ENCODE results near the gene RAB35.

RAB35 gene

DNA sequence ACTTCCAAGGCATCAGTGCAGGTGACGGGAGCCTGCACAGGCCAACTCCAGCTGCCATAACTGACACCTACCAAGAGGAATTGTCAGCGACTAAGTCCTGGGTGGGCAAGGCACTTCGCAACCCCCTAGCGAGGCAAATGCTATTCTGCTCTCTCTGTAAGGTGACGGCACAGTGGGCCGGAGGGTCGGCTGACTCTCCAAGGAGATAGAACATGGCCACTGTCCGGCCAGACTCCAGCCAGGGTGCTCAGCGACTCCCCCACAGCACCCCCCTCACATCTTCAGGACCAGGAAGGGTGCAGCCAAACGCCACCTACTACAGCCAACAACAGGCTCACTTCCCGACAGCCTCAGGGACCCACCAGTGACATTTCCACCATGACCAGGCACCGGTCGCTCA lies 13.2 kb downstream of the RAB35 start:
- DNase-seq (ENCODE audit: low read depth): no peak

DNA sequence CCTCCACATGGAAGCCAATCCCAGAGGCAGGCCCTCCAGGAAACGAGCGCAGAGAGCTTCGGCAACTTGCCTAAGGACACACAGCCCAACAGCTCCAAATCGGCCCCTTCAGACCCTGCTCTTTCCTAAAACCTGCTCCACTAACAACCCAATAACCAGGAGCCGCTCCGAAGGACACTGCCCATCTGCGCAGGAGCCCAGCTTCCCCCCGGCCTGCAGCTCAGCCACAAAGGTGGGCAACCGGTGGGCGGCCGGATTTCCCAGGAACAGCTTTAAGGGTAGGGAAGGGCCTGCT lies 13.6 kb downstream of the RAB35 start:
- no peak for DNase-seq (ENCODE audit: low read depth)

DNA sequence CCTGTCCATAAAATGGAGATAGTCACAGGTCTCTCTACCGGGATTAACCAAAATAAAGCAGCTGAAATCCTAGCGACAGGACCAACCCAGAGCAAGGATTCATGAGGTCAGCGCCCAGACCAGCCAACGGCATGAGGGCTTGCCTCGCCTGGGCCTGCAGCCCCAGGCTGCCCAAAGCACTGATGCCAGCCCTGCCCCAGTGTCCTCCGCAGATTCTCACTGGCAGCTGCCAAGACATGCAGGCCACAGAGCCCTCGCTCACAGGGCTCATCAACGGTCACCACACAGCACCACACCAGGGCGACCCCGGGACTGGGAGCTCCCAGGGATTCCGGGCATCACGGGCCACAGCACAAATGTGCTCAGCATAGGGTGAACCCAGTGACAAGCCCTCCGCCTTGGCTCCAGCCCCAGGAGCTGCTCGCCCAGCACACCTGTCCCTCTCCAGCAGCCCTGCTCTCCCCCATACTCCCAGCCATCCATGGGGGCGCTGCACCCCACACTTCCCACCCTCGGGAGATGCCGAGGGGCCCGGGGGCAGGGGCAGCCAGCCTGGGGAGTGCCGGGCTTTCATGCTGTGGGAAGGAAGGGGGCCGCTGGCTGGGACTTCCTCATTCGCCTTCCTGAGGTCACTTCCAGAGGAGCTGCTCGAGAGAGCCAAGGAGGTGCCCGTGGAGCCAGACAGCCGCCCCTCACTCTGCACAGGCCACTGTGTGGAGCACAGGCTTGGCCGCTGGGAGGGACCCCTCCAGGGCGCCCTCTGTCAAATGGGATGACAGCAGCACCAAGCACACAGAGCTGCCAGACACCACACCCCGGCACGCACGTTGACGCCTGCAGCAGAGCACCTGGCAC lies 14.1 kb downstream of the RAB35 start:
- no peak for DNase-seq (ENCODE audit: low read depth)

DNA sequence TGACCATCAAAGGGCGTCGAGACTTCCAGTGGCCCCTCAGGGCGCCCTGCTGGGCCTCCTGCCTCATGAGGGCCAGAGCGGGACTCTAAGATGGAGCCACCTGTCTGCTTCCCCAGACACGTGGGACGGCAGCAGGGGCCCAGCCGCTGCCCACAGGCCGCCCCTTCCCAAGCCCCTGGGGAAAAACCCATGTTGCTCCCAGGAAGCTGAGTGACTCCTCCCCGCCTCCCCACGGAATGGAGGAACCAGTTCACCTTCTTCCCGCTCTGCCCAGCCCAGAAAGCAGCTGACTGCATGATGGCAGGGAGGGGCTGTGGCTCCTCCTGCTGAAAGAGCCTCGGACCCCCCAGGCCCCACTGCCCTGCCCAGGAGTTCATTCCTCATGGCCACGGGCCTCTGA lies 14.9 kb downstream of the RAB35 start:
- DNase-seq (ENCODE audit: low read depth): no peak

DNA sequence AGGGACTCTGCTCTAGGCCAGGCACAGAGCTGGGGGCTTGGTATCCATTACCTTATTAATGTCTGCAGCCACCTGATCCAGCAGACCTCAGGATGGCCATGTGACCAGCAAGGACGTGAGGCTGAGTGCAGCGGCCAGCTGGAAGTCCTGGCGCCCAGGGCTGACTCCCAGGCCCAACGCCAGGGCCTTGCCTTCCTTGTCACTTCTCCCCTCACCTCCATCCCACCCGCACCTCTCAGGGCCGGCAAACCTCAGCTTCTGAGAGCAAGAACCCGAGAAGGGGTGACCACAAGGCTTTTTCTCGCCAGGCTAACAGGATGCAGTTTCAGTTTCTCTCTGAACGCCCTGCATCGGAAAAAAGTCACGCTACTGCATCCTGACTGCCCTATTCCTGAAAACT lies 15.4 kb downstream of the RAB35 start:
- no peak for DNase-seq (ENCODE audit: low read depth)

DNA sequence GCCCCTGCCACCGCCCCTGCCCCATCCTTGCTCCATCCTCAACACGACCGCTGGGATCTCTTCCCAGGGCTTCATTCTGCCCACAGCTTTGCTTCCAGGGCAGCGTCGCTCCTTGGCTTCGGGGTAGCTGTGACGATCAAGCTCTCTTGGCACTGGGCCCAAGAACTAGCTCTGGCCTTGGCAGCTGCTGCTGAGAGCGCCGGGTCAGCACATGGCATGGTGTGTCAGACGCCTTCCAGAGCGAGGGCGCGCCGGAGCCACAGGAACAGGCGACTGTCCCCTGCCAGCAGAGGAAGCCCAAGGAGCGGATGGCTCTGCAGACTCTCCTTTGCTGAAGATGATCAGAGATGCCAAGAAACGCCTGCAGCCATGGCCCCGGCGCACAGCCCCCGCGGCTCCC lies 15.9 kb downstream of the RAB35 start:
- DNase-seq (ENCODE audit: low read depth): no peak

DNA sequence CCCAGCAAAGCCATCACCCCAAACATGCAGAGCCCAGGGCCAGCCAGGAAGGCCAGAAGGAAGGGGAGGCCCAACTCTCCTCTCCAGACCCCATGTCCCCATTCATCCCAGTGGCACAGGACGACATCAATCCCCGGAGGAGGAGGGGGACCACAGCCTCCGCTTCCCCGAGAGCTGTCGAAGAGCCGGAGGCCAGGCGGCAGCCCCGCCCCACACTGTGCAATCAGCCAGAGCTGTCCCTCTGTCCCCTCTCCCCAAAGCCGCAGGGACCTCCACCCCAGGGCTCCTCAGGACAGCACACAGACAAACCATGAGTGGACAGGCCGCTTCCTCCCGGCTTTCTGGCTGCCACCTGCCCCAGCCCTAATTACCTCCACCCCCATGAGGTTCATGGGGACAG lies 16.8 kb downstream of the RAB35 start:
- DNase-seq (ENCODE audit: low read depth): no peak

DNA sequence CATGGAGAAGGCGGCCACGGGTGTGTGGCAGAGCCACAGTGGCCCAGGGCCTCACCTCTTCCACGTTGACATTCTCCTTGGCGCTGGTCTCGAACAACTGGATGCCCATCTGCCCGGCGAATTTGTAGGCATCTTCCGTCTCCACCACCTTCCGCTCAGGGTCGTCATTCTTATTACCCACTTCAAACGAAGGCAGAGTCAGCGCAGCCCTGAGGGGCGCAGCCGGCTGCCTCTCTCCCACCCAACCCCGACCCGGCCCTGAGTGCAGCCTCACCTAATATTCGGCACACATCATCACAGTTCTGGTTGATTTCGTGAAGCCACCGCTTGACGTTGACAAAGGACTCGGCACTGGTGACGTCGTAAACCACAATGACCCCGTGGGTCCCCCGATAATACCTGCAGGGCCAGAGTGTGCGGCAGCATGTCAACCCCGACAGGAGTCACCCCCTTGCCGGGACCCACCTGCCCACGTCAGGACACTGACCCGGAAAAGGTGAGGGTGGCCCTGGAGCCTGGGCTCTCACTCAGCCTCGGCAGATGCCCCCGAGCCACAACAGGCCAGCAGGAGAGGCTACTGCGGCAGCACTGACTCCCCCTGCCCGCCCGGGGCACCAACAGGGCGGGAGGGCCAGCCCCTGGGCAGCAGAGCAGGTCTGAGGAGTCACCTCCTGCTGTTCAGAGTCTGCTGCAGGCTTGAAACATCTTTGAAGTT lies 17.6 kb downstream of the RAB35 start:
- DNase-seq (ENCODE audit: low read depth): no peak

DNA sequence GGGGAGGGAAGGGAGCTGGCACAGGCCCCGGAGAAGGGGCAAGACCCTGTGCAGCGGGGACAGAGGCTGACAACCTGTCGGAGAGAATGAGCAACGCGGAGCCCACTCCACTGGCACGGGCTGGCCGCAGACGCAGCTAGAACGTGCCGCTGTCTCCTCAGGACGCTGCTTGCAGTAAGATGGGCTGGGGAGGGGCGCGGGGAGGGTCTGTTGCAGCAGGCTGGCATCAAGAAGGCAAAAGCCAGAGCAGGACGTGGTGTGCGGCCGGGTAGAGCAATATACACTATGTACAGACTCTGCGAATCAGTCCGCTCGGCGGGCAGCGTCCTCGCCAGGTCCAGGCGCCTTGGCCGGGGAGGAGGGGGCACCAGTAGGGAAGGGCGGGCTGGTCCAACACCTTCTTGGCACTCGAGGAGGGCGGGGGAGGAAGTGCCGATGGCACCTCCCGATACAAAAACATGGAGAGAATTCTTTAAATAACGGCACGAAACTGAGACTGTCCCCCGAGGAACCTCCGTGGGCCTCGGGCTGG lies 19.8 kb downstream of the RAB35 start:
- DNase-seq (ENCODE audit: low read depth): no peak

DNA sequence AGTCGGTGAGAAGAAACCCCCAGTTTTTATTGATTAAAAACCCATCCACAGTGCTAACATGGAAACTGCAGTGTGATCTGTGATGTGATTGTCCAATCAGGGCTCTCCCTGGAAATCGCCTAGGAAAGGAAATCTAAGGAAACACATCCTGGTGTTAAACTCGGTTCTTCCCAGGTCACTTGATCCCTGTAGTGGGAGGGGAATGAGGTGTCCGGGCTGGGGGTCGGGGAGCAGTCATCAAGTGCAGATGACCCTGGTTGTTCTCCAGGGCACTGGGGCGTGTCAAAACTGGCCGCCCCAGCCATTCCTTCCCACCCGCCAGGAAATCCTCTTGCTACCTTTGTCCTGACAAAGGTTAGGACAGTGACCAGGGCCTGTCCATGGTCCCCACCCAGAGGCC lies 20.8 kb downstream of the RAB35 start:
- DNase-seq (ENCODE audit: low read depth): no peak

DNA sequence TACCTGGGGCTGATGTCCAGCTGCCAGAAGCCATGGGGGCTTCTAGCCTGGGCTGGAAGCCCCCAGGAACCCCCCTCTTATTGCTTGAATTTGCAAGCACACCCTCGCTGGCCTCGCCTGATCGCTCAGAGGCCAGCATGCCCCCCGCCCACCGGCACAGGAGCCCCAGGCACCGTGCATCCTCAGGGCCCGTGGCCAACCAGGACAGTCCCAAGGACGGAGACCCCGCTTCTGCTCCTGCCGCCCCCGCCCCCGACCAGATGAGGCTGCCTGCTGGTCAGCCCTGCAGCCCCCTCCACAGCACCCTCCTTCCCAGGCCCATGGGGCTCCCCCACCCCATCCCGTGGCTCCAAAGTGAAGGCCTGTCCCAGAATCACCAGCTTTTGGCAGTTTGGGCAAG lies 21.2 kb downstream of the RAB35 start:
- no peak for DNase-seq (ENCODE audit: low read depth)

DNA sequence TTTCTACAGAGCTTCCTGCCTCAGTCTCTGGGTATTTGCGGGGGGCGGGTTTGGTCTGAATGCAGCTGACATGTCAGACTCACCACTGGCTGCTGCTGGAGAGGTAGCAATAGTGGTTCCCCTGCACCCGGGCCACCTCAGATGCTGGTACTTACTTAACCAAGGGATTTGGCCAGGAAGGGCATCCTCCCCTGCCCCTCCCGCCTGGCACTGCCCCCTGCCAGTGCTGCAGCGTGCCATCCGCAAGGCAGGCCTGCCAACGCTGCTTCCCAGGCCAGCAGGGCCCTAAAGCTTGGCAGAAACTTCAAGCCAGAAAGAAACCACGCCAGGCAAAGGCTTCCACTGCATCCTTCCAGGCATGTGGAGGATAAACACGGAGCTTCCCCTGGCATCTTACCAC lies 22.1 kb downstream of the RAB35 start:
- DNase-seq (ENCODE audit: low read depth): no peak

DNA sequence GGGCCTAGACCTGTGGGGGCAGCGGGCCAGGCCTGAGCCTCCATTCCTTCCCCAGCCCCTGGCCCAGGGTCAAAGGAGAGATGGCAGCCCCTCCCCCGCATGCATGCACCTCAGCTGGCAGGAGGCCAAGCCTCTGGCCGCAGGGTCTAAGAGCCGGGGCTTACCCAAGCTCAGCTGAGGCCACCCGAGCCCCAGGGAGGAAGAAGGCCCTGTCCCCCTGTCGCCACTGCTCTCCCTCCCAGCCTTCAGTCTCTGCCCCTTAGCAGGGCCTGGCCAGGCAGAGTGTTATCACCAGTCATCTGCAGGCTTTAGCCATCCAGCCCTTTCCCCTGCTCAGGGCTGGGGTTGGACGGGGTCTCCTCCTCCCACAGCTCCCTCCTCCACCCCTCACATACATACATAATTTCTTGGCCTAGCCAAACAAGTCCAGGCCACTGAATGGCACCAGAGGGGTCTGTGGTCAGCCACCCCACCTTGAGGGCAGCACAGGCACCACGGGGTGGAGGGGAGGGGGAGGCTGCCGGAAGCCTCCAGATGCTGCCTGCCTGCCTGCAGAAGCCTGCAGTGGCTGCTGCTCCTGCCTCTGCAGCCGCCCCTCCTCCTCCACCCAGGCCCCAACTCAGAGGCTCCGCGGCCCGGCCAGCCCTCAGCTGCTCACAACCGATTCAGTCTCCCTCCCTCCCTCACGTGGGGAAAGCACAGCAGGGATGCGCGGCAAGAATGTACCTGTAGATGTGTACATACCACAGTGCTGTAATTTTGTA lies 22.8 kb downstream of the RAB35 start:
- no peak for DNase-seq (ENCODE audit: low read depth)

DNA sequence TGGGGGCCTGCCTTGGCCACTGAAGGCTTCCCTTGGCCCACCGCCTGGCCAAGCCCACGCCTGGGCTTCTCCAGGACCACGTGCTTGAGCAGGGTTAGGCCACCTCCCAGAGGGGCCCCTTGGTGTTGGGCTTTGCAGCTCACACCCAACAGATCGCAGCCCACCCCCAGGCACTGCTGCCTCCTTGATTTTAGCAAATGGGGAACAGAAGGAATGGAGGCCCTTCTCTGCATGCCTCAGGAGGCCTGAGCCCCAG lies 23.3 kb downstream of the RAB35 start:
- DNase-seq (ENCODE audit: low read depth): no peak

DNA sequence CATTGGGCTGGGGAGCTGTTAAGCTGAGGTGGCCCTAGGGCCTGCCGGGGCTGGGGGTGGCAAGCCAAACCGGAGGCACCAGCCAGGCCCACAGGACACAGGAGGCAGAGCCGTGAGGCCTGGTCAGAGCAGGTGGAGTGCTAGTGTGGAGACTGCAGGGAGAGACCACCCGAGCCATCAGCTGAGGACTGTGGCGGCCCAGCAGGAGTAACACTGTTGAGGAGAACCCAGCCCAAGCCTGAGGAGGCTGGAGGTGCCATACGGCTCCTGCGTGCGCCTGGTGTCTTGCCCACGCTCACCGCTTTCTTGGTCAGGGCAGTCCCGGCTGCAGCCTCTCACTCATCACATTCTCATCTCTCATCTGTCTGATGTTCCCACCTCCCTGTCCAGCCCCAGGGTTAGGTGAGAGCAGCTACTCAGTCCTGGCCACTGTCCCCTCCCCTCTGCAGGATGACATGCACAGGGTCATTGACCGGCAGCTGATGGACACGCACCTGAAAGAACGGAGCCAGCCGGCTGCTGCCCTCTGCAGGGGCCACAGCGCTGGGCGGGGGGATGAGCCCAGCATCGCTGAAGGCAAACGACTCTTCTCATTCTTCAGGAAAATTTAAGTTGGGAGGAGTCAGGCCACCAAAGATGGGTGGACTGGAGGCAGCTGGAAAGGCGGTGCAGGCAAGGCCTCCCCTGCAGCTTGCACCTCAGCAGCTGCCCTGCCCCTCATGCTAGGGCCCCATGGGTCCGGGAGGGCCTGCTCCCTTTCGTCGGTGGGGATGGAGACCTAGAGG lies 23.8 kb downstream of the RAB35 start:
- DNase-seq (ENCODE audit: low read depth): no peak

DNA sequence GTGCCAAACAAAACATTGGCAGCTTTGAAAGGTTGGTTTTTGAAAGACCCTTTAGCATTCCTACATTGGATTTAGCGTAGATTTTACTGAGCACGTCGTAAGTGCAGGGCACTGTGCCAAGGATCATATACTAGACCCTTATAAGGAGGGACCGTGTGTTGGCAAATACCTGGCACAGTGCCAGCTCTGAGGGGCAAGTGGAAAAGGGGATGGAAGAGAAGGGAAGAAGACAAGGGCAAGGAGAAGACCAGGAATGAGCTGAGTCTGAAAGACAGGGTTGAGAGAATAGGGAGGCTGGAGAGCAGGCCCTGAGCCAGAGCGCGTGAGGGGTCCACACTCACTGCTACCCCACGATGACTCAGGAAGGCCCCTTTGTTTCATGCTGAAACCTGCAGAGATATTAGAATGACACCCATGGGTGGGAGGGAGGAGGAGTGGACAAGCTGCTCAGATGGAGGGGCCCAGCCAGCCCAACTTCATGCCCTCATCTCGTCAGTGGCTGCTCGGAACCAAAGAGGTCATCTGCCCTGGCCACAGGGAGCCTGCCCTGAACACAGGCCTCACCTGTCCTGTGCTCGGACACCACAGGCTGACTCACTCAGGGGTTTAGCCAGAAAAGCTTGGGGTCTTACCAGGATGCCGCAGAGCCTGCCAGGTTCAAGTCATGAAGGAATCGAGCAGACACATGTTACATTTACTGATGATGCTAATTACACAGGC lies 25.0 kb downstream of the RAB35 start:
- DNase-seq (ENCODE audit: low read depth): no peak

DNA sequence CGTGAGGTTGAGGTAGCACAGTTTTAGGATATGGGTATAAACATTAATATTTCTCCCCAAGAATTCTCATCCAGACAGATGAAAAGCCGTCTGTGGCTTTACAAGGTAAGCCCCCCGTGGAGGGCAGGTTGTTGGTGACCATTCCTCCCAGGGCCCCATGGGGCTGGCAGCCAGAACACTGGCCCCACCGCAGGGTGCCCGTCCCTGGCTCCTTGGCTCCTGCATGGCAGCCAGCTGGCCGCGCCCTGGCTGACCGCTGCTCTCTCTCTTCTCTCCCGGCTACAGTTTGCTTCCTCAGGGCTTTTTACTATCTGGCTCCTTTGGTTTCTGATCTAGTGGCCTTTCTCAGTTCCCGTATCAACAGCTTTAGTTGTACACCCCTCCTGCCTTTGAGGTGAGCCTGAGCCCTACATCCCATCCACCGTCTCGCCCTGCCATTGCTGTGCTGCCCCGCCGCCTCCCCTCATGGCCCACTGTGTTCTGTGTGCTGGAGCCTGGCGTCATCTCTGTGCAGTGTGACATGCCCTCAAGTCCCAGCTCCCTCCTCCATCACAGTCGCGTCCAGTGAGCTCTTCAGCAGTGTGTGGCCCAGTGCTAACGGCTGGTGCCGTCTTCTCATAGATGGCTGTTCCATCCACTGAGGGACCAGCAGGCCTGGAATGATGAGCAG lies 25.8 kb downstream of the RAB35 start:
- no peak for DNase-seq (ENCODE audit: low read depth)

DNA sequence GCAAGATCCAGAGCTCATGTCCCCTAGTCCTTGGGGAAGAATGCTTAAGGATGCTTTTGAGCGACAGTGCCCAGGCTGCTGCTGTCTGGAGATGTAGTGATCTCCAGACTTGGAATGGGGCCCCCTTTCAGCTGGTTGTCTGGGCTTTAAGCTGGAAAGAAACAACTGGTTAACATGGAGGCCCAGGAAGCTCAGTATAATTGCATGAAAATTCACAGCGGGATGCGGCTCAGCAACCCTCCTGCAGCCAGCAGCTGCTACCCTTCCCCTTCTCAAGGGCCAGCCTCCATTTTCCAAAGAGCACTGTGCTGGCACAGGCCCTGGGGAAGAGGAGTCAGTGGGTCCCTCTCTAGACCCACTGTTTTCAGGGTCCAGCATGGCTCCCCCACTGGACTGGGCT lies 26.3 kb downstream of the RAB35 start:
- no peak for DNase-seq (ENCODE audit: low read depth)

DNA sequence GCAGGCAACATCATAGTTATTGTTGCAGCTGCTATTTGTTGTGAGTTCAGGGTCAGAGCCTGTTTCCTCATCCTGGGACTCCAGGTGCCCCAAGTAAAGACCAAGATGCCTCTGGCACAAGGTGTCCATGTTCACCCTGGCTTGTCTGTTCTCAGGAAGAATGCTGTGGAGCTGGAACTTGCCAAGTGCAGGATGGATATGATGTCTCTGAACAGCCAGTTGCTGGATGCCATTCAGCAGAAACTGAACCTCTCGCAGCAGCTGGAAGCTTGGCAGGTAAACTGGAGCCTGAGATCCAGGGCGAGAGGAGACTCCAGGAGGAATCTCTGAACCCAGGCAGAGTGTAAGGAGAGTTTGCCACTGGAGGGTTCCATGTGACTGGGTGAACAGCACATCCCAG lies 26.8 kb downstream of the RAB35 start:
- DNase-seq (ENCODE audit: low read depth): no peak

DNA sequence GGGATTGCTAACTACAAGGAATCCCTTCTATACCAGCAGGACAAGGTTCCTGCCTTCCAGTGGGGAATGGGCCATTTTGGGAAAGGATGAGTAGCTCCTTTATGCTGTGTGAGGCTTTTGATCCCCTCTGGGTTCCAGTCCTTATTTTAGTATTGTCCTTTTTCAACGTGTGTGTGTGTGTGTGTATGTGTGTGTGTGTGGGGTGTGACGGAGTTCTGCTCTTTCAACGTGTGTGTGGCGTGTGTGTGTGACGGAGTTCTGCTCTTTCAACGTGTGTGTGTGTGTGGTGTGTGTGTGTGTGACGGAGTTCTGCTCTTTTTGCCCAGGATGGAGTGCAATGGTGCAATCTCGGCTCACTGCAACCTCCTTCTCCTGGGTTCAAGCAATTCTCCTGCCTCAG lies 27.4 kb downstream of the RAB35 start:
- no peak for DNase-seq (ENCODE audit: low read depth)
